GM20000 (cell line): Measurements from ENCODE around the gene NCAM1.

Experiments
- DNase-seq: peaks from one replicate; pipeline ENCODE4 v3.0.0; 2012; ENCODE audit warnings: low spot score
- CTCF ChIP-seq: IDR thresholded peaks from 2 replicates; pipeline ENCODE4 v1.5.1; 2012; ENCODE audit warnings: mild to moderate bottlenecking, control low read depth; ENCODE audit errors: extremely low read depth, missing control alignments

The NCAM1 gene

DNA sequence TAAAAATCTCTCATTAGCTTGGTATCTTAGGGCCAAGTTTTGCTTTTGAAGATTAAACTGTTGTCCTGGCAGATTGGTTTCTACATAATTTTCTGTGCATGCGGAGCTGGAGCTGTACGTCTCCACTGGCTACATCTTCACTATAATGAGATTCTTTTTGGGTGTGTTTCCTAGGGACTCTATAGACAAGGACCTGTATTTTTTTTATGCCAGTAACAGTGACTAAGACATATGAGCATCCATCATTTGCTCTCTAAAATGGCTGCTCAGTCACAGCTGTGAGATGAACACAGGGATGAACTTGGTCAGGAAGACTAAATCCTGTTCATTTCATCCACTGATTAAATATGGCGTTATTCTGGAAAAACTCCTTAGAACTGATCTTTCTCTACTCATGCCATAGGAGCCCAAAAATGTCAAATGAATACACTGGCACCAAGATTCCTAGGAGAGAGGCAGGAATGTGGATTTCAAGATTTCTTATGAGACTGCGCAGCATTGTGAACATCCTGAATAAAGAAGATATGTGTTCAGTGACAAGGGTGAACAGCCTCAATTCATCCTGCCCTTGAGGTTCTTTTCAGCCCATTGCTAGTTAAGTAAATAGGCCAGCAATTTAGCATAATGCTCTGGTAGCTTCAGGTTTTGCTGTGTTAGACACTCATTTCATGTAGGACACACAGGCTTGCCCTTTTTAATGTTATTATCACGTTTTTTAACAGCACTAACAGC lies 168.2 kb downstream of the NCAM1 start:
- TF ChIP-seq CTCF: no peak
- no peak for DNase-seq

GRCh38 chr11:113131036-113131775 lies 170.0 kb downstream of the NCAM1 start:
- TF ChIP-seq CTCF: no peak
- DNase-seq: no peak

- TF ChIP-seq CTCF: no peak
- DNase-seq: no peak
These were observed 171.9 kb downstream of the NCAM1 start for GRCh38 chr11:113133071-113133470.

GRCh38 chr11:113134626-113135025 lies 173.4 kb downstream of the NCAM1 start:
- no peak for TF ChIP-seq CTCF
- no peak for DNase-seq

GRCh38 chr11:113137713-113138529 lies 176.7 kb downstream of the NCAM1 start:
- no peak for TF ChIP-seq CTCF
- no peak for DNase-seq

DNA sequence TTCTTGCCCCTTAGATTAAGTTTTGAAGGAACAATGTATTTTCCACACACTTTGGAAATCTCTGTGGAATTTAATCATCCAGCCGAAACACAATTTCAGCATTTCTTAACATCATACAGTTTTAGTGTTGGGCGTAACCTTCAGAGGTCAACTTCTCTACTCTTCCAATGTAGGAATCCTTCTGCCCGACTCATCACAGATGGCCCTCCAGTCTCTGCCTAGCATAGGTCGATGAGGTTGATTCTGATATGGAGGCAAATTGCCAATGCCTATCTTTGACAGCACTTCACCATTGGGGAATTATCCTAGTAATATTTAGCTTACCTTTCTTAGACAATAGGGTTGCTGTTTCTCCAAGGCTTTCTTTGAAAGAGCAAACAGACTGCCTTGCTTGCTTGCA lies 177.5 kb downstream of the NCAM1 start:
- DNase-seq: no peak
- TF ChIP-seq CTCF: no peak

GRCh38 chr11:113141010-113141409 lies 179.8 kb downstream of the NCAM1 start:
- no peak for TF ChIP-seq CTCF
- DNase-seq: no peak
